ENCODE data around the gene CTSA.
A peak's percentile ranks its signal among the peaks of the same experiment; 100 is the strongest.
"Not testable (repeated sequence)": the region's sequence is repeated elsewhere in the genome, so short reads cannot be mapped to it uniquely, and the experiment has no call there.

CTSA gene

GRCh38 chr20:45919542-45920399, 28.6 kb downstream of the CTSA start:
- DNase-seq: no peak

- DNase-seq: no peak
Observed at GRCh38 chr20:45920462-45921336, 29.6 kb downstream of the CTSA start.

GRCh38 chr20:45921337-45922189, 30.4 kb downstream of the CTSA start:
- no peak for DNase-seq

GRCh38 chr20:45924391-45925261, 33.5 kb downstream of the CTSA start:
- DNase-seq: no peak

- DNase-seq: no peak
Observed at GRCh38 chr20:45925821-45926506, 34.8 kb downstream of the CTSA start.

GRCh38 chr20:45926731-45927070, 35.6 kb downstream of the CTSA start:
- no peak for DNase-seq

GRCh38 chr20:45927071-45927878, 36.1 kb downstream of the CTSA start:
- DNase-seq: no peak

GRCh38 chr20:45931680-45932079, 40.5 kb downstream of the CTSA start:
- not testable (repeated sequence) for DNase-seq

GRCh38 chr20:45933266-45934045, 42.3 kb downstream of the CTSA start:
- peak; percentile 61 to 71 for DNase-seq

- peak in 1 of 2 donors; percentile 41 for DNase-seq
Observed at GRCh38 chr20:45934046-45934585, 43.0 kb downstream of the CTSA start.

GRCh38 chr20:45934586-45935415, 43.7 kb downstream of the CTSA start, which contains the start of gene PCIF1:
TSS of gene PCIF1 (plus strand) at chr20:45934683. CDS start at chr20:45939000, 4,317 bp downstream.
- peak; percentile 97 to 99 for DNase-seq

GRCh38 chr20:45935416-45936046, 44.4 kb downstream of the CTSA start:
- no peak for DNase-seq

- DNase-seq: peak in 1 of 2 donors; percentile 38
Observed at GRCh38 chr20:45937765-45938164, 46.6 kb downstream of the CTSA start.

- DNase-seq: no peak
Observed at GRCh38 chr20:45938727-45939438, 47.7 kb downstream of the CTSA start.

- DNase-seq: no peak
Observed at GRCh38 chr20:45940053-45940452, 48.9 kb downstream of the CTSA start.

GRCh38 chr20:45940469-45940868, 49.3 kb downstream of the CTSA start:
- DNase-seq: no peak

- no peak for DNase-seq
Observed at GRCh38 chr20:45943613-45944012, 52.5 kb downstream of the CTSA start.

Measured in CD4-positive, alpha-beta T cell treated with Interferon alpha-2 for 1 hour (primary cell).